ENCODE measurements around the gene MSI2. TPM values are rescaled to one million over a fixed set of nuclear protein-coding genes. Genes with fewer than 3 reads are reported as not detected.

MSI2 gene
- polyA plus RNA-seq, 1 of the 3 experiments (the other 2 are of a cell fraction): 24.1 TPM

DNA sequence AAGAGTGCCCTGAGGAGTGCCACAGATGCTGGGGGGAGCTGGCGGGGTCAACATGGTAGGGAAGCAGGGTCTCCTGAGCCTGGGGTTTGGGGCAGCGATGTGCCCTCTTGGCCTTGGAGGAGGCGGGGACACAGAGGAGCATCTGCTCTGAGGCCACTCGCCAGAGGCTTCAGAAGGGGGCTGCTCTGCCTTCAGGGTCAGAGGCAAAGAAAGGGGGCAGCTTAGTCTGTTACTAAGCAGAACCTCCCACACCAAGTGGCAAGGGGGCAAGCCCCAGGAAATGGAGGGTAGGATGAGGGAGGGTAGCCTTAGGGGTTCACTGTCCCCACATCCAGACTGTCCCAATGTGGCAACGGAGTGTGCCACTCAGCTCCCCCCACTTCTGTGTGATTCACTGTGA lies 470.5 kb downstream of the MSI2 start:
- no peaks in the 10 kb centered on the region for H3K79me2 ChIP-seq (ENCODE audit: insufficient read depth)
- no peaks in the 10 kb centered on the region for H3K36me3 ChIP-seq (replicated peaks in 1 of 2; ENCODE audit: control insufficient read depth in 1 of 2, insufficient read depth in 2 of 2, low read length in 1 of 2)
- CTCF ChIA-PET: interaction anchor here (0.6 to 2.0 kb wide), 8 partner anchors 10 to 56 kb away, joined by 3 to 12 read pairs (median 4); no protein-coding TSS in a partner anchor
- no peaks in the 10 kb centered on the region for H3F3A ChIP-seq (replicated peaks; ENCODE audit: insufficient read depth)
- H3K9ac ChIP-seq: no peak overlapping the region
- no peak overlapping the region for H3K4me3 ChIP-seq (ENCODE audit: low read depth in 2 of 2, low read length in 1 of 2)
- TF ChIP-seq GABPA (IDR thresholded peaks at IDR 0.05; ENCODE audit: low read depth) (no peak), ELF1 (IDR thresholded peaks at IDR 0.05) (no peak), TAF1 (IDR thresholded peaks at IDR 0.05; ENCODE audit: borderline replicate concordance, low read depth, low read length) (no peak), RAD21 (IDR thresholded peaks at IDR 0.05; ENCODE audit: low read length) (no peak), MEF2A (IDR thresholded peaks at IDR 0.05; ENCODE audit: borderline replicate concordance, low read depth) (no peak)
- TF ChIP-seq, protein P1, sequence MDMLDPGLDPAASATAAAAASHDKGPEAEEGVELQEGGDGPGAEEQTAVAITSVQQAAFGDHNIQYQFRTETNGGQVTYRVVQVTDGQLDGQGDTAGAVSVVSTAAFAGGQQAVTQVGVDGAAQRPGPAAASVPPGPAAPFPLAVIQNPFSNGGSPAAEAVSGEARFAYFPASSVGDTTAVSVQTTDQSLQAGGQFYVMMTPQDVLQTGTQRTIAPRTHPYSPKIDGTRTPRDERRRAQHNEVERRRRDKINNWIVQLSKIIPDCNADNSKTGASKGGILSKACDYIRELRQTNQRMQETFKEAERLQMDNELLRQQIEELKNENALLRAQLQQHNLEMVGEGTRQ (IDR thresholded peaks at IDR 0.05; ENCODE audit: borderline replicate concordance, low read depth, low read length): no peak
- TF ChIP-seq, protein P2, sequence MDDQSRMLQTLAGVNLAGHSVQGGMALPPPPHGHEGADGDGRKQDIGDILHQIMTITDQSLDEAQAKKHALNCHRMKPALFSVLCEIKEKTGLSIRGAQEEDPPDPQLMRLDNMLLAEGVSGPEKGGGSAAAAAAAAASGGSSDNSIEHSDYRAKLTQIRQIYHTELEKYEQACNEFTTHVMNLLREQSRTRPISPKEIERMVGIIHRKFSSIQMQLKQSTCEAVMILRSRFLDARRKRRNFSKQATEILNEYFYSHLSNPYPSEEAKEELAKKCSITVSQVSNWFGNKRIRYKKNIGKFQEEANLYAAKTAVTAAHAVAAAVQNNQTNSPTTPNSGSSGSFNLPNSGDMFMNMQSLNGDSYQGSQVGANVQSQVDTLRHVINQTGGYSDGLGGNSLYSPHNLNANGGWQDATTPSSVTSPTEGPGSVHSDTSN (IDR thresholded peaks at IDR 0.05): no peak
- TF ChIP-seq, protein P3, sequence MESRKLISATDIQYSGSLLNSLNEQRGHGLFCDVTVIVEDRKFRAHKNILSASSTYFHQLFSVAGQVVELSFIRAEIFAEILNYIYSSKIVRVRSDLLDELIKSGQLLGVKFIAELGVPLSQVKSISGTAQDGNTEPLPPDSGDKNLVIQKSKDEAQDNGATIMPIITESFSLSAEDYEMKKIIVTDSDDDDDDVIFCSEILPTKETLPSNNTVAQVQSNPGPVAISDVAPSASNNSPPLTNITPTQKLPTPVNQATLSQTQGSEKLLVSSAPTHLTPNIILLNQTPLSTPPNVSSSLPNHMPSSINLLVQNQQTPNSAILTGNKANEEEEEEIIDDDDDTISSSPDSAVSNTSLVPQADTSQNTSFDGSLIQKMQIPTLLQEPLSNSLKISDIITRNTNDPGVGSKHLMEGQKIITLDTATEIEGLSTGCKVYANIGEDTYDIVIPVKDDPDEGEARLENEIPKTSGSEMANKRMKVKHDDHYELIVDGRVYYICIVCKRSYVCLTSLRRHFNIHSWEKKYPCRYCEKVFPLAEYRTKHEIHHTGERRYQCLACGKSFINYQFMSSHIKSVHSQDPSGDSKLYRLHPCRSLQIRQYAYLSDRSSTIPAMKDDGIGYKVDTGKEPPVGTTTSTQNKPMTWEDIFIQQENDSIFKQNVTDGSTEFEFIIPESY (IDR thresholded peaks at IDR 0.05; ENCODE audit: borderline replicate concordance, low read depth): no peak
- H3K27ac ChIP-seq (ENCODE audit: low read depth in 2 of 2, low read length in 1 of 2): no peak overlapping the region
- no peak overlapping the region for H2AFZ ChIP-seq (ENCODE audit: low read depth)
- POLR2A ChIA-PET: interaction anchor here (0.6 to 1.1 kb wide), 3 partner anchors 20 to 132 kb away, joined by 3 read pairs; no protein-coding TSS in a partner anchor
- WGBS (ENCODE audit: low lambda C conversion rate): 58% methylated on average over 4 of the region's 5 CpGs
- peaks cover 0 to 21% of the 10 kb centered on the region in 2 experiments; a peak in 1 of 4 replicates for H3K4me1 ChIP-seq (ENCODE audit: control insufficient read depth in 1 of 2, insufficient read depth in 2 of 2, low read depth in 1 of 2, low read length in 1 of 2)
- H3K4me2 ChIP-seq: no peak overlapping the region
- no peaks in the 10 kb centered on the region for H3K9me2 ChIP-seq
- H3K27me3 ChIP-seq (ENCODE audit: insufficient read depth): peaks cover 16% of the 10 kb centered on the region
- no peaks in the 10 kb centered on the region for H3K9me3 ChIP-seq
- H4K20me1 ChIP-seq (ENCODE audit: insufficient read depth): no peaks in the 10 kb centered on the region
- DNase-seq: no peak

DNA sequence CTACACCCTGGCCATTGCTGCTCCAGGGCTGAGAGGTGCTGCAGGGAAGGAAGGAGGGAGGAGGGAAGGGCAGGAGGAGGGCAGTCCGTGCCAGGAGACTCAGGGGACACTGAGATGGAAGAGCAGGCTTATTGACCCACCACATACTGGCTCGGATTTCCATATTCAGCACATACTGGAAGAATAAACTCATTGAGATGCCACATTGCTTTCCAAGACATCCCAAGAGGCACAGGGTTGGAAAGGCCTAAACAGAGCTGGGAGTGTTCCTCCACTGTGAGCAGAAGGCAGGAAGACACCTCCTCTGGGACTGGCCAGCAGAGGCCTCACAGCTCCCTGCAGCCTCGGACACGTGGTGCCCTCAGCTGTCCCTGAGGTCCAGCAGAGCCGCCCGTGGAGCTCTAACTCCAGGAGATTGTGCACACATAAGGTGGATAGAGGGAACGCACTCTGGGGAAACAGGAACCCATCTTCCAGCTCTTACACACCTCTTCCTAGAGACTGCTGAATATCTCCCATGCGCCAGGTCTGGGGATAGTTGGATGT lies 471.4 kb downstream of the MSI2 start:
- Histone ChIP-seq H3K36me3 (replicated peaks in 1 of 2; ENCODE audit: control insufficient read depth in 1 of 2, insufficient read depth in 2 of 2, low read length in 1 of 2) (no peaks in the 10 kb centered on the region), H3K9me3 (no peaks in the 10 kb centered on the region), H3K4me2 (no peak overlapping the region), H3F3A (replicated peaks; ENCODE audit: insufficient read depth) (no peaks in the 10 kb centered on the region), H3K27me3 (ENCODE audit: insufficient read depth) (peaks cover 16% of the 10 kb centered on the region), H3K9ac (no peak overlapping the region), H3K4me3 (ENCODE audit: low read depth in 2 of 2, low read length in 1 of 2) (no peak overlapping the region), H3K9me2 (no peaks in the 10 kb centered on the region), H3K27ac (ENCODE audit: low read depth in 2 of 2, low read length in 1 of 2) (no peak overlapping the region), H2AFZ (ENCODE audit: low read depth) (no peak overlapping the region), H4K20me1 (ENCODE audit: insufficient read depth) (no peaks in the 10 kb centered on the region), H3K4me1 (ENCODE audit: control insufficient read depth in 1 of 2, insufficient read depth in 2 of 2, low read depth in 1 of 2, low read length in 1 of 2) (peaks cover 0 to 23% of the 10 kb centered on the region in 2 experiments; a peak in 1 of 4 replicates), H3K79me2 (ENCODE audit: insufficient read depth) (no peaks in the 10 kb centered on the region)
- TF ChIP-seq YY1 (IDR thresholded peaks at IDR 0.05; ENCODE audit: low read depth): no peak
- no peak for TF ChIP-seq EZH2phosphoT487 (IDR thresholded peaks at IDR 0.05; ENCODE audit: borderline replicate concordance, low read depth)
- TF ChIP-seq GATA2 (CRISPR knock-in tag; IDR thresholded peaks at IDR 0.05): no peak
- no peak for TF ChIP-seq ELF1 (IDR thresholded peaks at IDR 0.05)
- TF ChIP-seq SMC3 (IDR thresholded peaks at IDR 0.05; ENCODE audit: low read depth, low read length): no peak
- no peak for TF ChIP-seq FOXM1 (IDR thresholded peaks at IDR 0.05; ENCODE audit: low read depth)
- TF ChIP-seq GABPA (IDR thresholded peaks at IDR 0.05; ENCODE audit: low read depth): no peak
- no peak for TF ChIP-seq TEAD4 (IDR thresholded peaks at IDR 0.05; ENCODE audit: borderline replicate concordance, insufficient read depth)
- TF ChIP-seq NFIC (IDR thresholded peaks at IDR 0.05; ENCODE audit: borderline replicate concordance): no peak
- no peak for TF ChIP-seq TCF12 (IDR thresholded peaks at IDR 0.05)
- no peak for DNase-seq
- ChIA-PET CTCF (interaction anchor here (0.7 to 2.0 kb wide), 10 partner anchors 8 to 106 kb away, joined by 3 to 12 read pairs (median 4); no protein-coding TSS in a partner anchor), POLR2A (no interaction called here)
- 49% methylated on average over 8 of the region's 8 CpGs for WGBS (ENCODE audit: low lambda C conversion rate)
